ENCODE results near the gene MARK1. TPM values are rescaled to one million over a fixed set of nuclear protein-coding genes. Genes with fewer than 3 reads are reported as not detected.

The MARK1 gene
- total and polyA plus RNA-seq, 2 of the 13 experiments (the other 11 are each of a cell fraction or from before 2014, with no cell fraction given) = not detected

DNA sequence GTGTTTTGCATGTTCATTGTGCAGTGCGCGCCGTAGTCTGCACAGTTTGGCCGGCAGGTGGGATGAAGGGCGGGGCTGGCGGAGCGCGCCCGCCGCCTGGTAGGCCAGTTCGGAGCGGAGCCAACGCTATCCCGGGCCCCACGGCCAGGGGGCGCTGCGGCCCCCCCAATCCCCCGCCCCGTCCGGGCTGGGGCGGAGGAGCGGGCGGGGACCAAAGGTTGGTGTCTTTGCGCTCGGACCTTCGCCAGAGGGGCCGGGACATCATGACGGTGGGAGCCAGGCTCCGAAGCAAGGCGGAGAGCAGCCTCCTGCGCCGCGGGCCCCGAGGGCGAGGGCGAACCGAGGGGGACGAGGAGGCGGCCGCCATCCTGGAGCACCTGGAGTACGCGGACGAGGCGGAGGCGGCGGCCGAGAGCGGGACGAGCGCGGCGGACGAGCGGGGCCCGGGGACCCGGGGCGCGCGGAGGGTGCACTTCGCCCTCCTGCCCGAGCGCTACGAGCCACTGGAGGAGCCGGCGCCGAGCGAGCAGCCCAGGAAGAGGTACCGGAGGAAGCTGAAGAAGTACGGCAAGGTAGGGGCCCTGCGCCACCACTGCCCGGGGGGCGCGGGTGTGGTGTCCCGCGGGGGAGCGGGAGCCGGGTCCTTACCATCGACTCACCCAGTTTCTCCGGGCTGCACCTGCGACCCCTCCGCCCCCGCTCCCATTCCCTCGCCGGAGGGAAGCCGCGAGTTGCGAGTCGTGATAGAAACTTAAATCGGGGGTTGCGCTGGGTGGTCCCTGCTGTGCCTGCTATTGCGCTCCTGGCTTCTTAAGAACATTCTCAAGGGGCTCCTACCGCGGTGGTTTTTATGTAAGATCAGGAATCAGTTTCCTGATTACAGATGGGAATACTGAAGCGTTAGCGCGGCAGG is 162.5 kb downstream of the MARK1 start, which contains the start of gene C1orf115 (continued):
- TF ChIP-seq ZNF839 (CRISPR knock-in tag; IDR thresholded peaks at IDR 0.05; ENCODE audit: borderline replicate concordance) (peak; percentile 71; the same call in 1 of the 2 replicates), FOSL2 (CRISPR knock-in tag; IDR thresholded peaks at IDR 0.05) (peak; percentile 50), ZBTB7B (CRISPR knock-in tag; IDR thresholded peaks at IDR 0.05) (peak; percentile 77; the same call in 1 of the 2 replicates), ZNF124 (CRISPR knock-in tag; IDR thresholded peaks at IDR 0.05) (no peak; the same call in 1 of the 2 replicates), YEATS4 (CRISPR knock-in tag; IDR thresholded peaks at IDR 0.05; ENCODE audit: borderline replicate concordance) (peak; percentile 57; the same call in 1 of the 2 replicates), SKI (IDR thresholded peaks at IDR 0.05; ENCODE audit: partially characterized antibody) (peak; percentile 70), HINFP (CRISPR knock-in tag; IDR thresholded peaks at IDR 0.05; ENCODE audit: low read depth) (0 out of 2 replicates have a peak, but pooled peaks have one; percentile 20), ZBTB7A (CRISPR knock-in tag; IDR thresholded peaks at IDR 0.05) (peak; percentile 88; the same call in 1 of the 2 replicates), CREB1 (IDR thresholded peaks at IDR 0.05) (no peak), CREB1 (CRISPR knock-in tag; IDR thresholded peaks at IDR 0.05) (no peak), ZBTB44 (CRISPR knock-in tag; IDR thresholded peaks at IDR 0.05) (no peak), CEBPG (CRISPR knock-in tag; IDR thresholded peaks at IDR 0.05) (0 out of 2 replicates have a peak, but pooled peaks have one; percentile 27), NR1H2 (CRISPR knock-in tag; IDR thresholded peaks at IDR 0.05; ENCODE audit: borderline replicate concordance, low read depth) (peak; percentile 27; the same call in 1 of the 2 replicates), SETDB1 (CRISPR knock-in tag; IDR thresholded peaks at IDR 0.05; ENCODE audit: borderline replicate concordance) (no peak), ZBTB40 (IDR thresholded peaks at IDR 0.05) (no peak), ZBTB40 (CRISPR knock-in tag; IDR thresholded peaks at IDR 0.05) (no peak)
- TF ChIP-seq, protein P1, sequence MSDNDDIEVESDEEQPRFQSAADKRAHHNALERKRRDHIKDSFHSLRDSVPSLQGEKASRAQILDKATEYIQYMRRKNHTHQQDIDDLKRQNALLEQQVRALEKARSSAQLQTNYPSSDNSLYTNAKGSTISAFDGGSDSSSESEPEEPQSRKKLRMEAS (IDR thresholded peaks at IDR 0.05) = peak; percentile 67
